Prostate gland (tissue), 2 donors: ENCODE measurements around the gene C9orf153. TPM values are rescaled to one million over a fixed set of nuclear protein-coding genes. Genes with fewer than 3 reads are reported as not detected.

Experiments used
- DNase-seq: peaks from one replicate; pipeline ENCODE4 v3.0.0-alpha.2; 2019; ENCODE audit warnings: low spot score
- H3K27ac ChIP-seq, 2 donors: fragments of 200-600 bp; sonication (generic); 2 replicates each; pipeline ENCODE4 v1.5.1; 2017 to 2019
- H3K27me3 ChIP-seq: fragments of 200-600 bp; sonication (generic); replicated peaks from 2 replicates; pipeline ENCODE4 v1.5.1; 2019; ENCODE audit not compliant: insufficient read depth
- H3K36me3 ChIP-seq, 2 donors: fragments of 200-600 bp; sonication (generic); 1 replicate in 1 of 2; 2 replicates in 1 of 2; pipeline versions ENCODE4 v1.5.1 to v1.8.1; 2017 to 2019
- H3K4me1 ChIP-seq: fragments of 200-600 bp; sonication (generic); replicated peaks from 2 replicates; pipeline ENCODE4 v1.5.1; 2019
- H3K4me3 ChIP-seq, 2 donors: fragments of 200-600 bp; sonication (generic); 2 replicates each; pipeline ENCODE4 v1.5.1; 2017 to 2019
- H3K9me3 ChIP-seq: fragments of 200-600 bp; sonication (generic); 2 replicates; pipeline ENCODE4 v1.5.1; 2017
- POLR2A ChIP-seq: fragments of 450-650 bp; IDR thresholded peaks from one replicate; pipeline ENCODE4 v1.6.1; 2016; ENCODE audit warnings: antibody characterized with exemption, mild to moderate bottlenecking
- POLR2AphosphoS5 ChIP-seq: sonication (generic); formaldehyde crosslinking; IDR thresholded peaks from one replicate; pipeline ENCODE4 v1.6.1; 2017; ENCODE audit warnings: antibody characterized with exemption
- WGBS: methylation state at CpG from one replicate; pipeline ENCODE4 v1.1.5; 2018; 5-methylcytosine and 5-hydroxymethylcytosine counted together
- intact Hi-C: fragments of 100-400 bp; cut with DNase I; formaldehyde crosslinking; loops from one replicate; pipeline ENCODE4 v1.14.2; 2022
- total RNA-seq, 2 donors: library from RNA; depleted of rRNA; stranded (reverse); fragments of >200 nt; gene quantifications; one replicate each; pipeline ENCODE4 v1.1.0, GENCODE V29; 2016
- TF ChIP-seq, protein P1 (sequence below), 4 experiments: fragments of 200-600 bp in 2 of 4; fragments of 450-650 bp in 2 of 4; sonication (generic) in 2 of 4; IDR thresholded peaks; 1 replicate in 3 of 4; 2 replicates in 1 of 4; pipeline ENCODE4 v1.5.1; 2016 to 2019; ENCODE audit warnings: antibody characterized with exemption in 4 of 4, mild to moderate bottlenecking in 2 of 4, moderate library complexity in 2 of 4

The C9orf153 gene
- total RNA-seq, 2 donors from 2014 or later, result 1.6 TPM; not detected in 1

DNA sequence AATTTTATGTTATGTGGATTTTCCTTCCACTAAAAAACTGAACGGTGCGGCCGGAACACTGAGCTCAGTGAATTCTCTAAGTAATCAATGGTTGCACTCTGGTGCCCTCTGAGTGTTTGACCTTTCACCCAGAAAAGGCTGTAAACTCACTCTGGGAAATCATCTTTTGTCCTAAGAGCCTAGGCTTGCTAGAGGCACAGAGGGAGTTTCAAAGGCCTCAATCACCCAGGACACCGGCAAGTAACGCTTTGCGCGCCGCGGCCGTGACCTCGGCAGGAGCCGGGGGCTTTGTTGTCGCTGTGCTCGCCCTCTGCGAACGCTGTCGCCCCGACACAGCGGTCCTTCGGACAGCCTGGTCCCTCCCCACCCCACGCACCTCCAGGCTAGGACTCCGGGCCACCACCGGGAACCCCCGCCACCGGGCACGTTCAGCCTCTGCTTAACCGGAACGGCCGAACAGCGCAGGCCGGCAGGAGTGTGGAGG, 22.2 kb upstream of the C9orf153 start:
- Histone ChIP-seq H3K27ac (peak overlapping the region; percentile 92 to 97), H3K4me1 (peaks cover 3% of the 10 kb centered on the region), H3K36me3 (no peaks in the 10 kb centered on the region), H3K4me3 (peak overlapping the region; percentile 81 to 93), H3K9me3 (no peaks in the 10 kb centered on the region), H3K27me3 (no peaks in the 10 kb centered on the region)
- TF ChIP-seq POLR2A (no peak), POLR2AphosphoS5 (no peak)
- TF ChIP-seq, protein P1, sequence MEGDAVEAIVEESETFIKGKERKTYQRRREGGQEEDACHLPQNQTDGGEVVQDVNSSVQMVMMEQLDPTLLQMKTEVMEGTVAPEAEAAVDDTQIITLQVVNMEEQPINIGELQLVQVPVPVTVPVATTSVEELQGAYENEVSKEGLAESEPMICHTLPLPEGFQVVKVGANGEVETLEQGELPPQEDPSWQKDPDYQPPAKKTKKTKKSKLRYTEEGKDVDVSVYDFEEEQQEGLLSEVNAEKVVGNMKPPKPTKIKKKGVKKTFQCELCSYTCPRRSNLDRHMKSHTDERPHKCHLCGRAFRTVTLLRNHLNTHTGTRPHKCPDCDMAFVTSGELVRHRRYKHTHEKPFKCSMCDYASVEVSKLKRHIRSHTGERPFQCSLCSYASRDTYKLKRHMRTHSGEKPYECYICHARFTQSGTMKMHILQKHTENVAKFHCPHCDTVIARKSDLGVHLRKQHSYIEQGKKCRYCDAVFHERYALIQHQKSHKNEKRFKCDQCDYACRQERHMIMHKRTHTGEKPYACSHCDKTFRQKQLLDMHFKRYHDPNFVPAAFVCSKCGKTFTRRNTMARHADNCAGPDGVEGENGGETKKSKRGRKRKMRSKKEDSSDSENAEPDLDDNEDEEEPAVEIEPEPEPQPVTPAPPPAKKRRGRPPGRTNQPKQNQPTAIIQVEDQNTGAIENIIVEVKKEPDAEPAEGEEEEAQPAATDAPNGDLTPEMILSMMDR (IDR thresholded peaks at IDR 0.05), result no peak
- DNase-seq, result no peak
- WGBS, result under 1% methylated on average over 31 of the region's 31 CpGs
- intact Hi-C loops, result loop anchor here (5.0 to 10.0 kb wide), 2 partner anchors 71 to 467 kb away; partner anchors contain the start of gene TUT7

DNA sequence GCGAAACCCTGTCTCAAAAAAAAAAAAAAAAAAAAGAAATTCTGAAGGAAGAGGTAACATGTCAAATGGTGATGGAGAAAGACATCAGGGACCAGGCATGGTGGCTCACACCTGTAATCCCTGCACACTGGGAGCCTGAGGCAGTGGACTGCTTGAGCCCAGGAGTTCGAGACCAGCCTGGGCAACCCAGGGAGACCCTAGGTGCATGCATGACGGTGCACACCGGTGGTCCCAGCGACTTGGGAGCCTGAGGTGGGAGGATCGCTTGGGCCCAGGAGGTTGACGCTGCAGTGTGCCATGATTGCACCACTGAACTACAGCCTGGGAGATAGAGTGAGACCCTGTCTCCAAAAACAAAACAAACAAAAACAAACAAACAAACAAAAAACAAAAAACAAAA, 21.1 kb upstream of the C9orf153 start:
- H3K4me3 ChIP-seq, result no peak overlapping the region
- H3K27me3 ChIP-seq, result no peaks in the 10 kb centered on the region
- peaks cover 3% of the 10 kb centered on the region for H3K4me1 ChIP-seq
- DNase-seq, result no peak
- no peaks in the 10 kb centered on the region for H3K36me3 ChIP-seq
- no peaks in the 10 kb centered on the region for H3K9me3 ChIP-seq
- TF ChIP-seq POLR2AphosphoS5 (no peak), POLR2A (no peak)
- TF ChIP-seq, protein P1 (IDR thresholded peaks at IDR 0.05), result no peak
- 94% methylated on average over 7 of the region's 7 CpGs for WGBS
- H3K27ac ChIP-seq, result no peak overlapping the region
- intact Hi-C loops, result loop anchor here (5.0 to 10.0 kb wide), 2 partner anchors 72 to 466 kb away; partner anchors contain the start of gene TUT7

DNA sequence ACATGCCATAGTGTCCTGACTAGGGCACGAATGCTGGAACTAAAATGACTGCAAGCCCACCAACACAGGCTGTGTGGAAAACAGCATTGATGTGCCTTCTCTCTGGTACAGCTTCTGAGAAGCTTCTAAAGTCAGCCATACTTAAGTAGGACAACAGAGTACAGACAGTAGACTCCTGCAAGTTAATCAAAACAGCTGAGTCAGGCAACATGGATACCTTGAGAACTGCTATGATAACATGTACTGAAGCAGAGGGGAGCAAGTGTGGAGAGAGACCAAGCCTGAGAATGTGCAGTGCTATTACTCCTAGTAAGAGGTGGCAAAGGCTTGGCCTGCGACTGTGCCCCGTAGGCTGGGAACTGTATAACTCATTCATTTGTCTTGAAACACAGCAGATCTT, 20.4 kb upstream of the C9orf153 start:
- Histone ChIP-seq H3K27me3 (no peaks in the 10 kb centered on the region), H3K36me3 (no peaks in the 10 kb centered on the region), H3K9me3 (no peaks in the 10 kb centered on the region), H3K4me3 (no peak overlapping the region), H3K4me1 (peaks cover 3% of the 10 kb centered on the region), H3K27ac (no peak overlapping the region)
- no peak for DNase-seq
- WGBS, result 91% methylated on average over 3 of the region's 3 CpGs
- intact Hi-C loops, result loop anchor here (5.0 to 10.0 kb wide), 2 partner anchors 72 to 465 kb away; partner anchors contain the start of gene TUT7
- TF ChIP-seq, protein P1 (IDR thresholded peaks at IDR 0.05), result no peak
- TF ChIP-seq POLR2AphosphoS5 (no peak), POLR2A (no peak)

DNA sequence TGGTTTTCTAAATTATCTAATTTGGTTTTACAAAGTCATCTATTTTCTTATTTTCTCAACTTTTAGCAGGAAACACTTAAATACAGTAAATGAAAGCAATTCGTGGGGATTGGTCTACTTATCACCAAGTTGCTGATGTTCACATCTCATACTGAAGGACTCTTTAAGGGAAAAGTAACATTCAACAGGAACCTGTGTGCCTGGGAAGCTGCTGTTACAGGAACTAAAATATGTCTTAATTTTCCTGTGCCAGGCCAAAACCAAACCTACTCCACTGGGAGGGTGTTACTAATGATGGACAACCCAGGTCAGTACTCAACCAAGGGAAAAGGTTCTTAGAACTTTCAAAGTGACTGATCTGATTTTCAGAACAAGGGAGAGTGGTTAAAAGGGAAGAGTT, 17.6 kb upstream of the C9orf153 start:
- no peak overlapping the region for H3K4me3 ChIP-seq
- DNase-seq, result no peak
- 74% methylated on average over 1 of the region's 1 CpG for WGBS
- H3K27me3 ChIP-seq, result no peaks in the 10 kb centered on the region
- H3K4me1 ChIP-seq, result peaks cover 3% of the 10 kb centered on the region
- H3K9me3 ChIP-seq, result no peaks in the 10 kb centered on the region
- H3K36me3 ChIP-seq, result no peaks in the 10 kb centered on the region
- no peak overlapping the region for H3K27ac ChIP-seq
- intact Hi-C loops, result no loop called here
- TF ChIP-seq, protein P1 (IDR thresholded peaks at IDR 0.05), result no peak
- TF ChIP-seq POLR2A (no peak), POLR2AphosphoS5 (no peak)

DNA sequence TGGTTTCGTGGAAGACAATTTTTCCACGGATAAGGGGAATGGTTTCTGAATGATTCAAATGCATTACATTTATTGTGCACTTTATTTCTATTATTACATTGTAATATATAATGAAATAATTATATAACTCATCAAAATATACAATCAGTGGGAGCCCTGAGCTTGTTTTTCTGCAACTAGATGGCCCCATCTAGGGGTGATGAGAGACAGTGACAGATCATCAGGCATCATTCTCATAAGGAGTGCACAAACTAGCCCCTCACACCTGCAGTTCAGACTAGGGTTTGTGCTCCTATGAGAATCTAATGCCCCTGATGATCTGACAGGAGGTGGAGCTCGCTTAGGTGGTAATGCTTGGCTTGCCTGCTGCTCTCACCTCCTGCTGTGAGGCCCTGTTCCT, 16.5 kb upstream of the C9orf153 start:
- H3K27ac ChIP-seq, result no peak overlapping the region
- DNase-seq, result no peak
- no peaks in the 10 kb centered on the region for H3K36me3 ChIP-seq
- peaks cover 3% of the 10 kb centered on the region for H3K4me1 ChIP-seq
- H3K4me3 ChIP-seq, result no peak overlapping the region
- intact Hi-C loops, result no loop called here
- 83% methylated on average over 3 of the region's 3 CpGs for WGBS
- TF ChIP-seq POLR2AphosphoS5, result no peak
- no peaks in the 10 kb centered on the region for H3K9me3 ChIP-seq
- H3K27me3 ChIP-seq, result no peaks in the 10 kb centered on the region
